Stimulated activated CD8-positive, alpha-beta memory T cell treated with anti-CD3 and anti-CD28 coated beads, Interleukin-15, amount 100 ng/mL, for 1 hour (primary cell): ENCODE measurements around the gene ZNF229.
A peak's percentile ranks its signal among the peaks of the same experiment; 100 is the strongest.
"Not testable (repeated sequence)": the region's sequence is repeated elsewhere in the genome, so short reads cannot be mapped to it uniquely, and the experiment has no call there.

Experiments used
- DNase-seq: peaks from one replicate; pipeline ENCODE4 v3.0.0-alpha.2; 2020; ENCODE audit warnings: low read depth

Gene ZNF229

GRCh38 chr19:44447916-44448674 lies at the start of gene ZNF229:
TSS of gene ZNF229 (minus strand) at chr19:44448472. CDS start at chr19:44442847, 5,625 bp downstream.
- peak; percentile 37 for DNase-seq

- no peak for DNase-seq
Measured at GRCh38 chr19:44496711-44497110, 48.4 kb upstream of the ZNF229 start.

GRCh38 chr19:44476559-44477408 lies 28.5 kb upstream of the ZNF229 start:
- no peak for DNase-seq

- DNase-seq: not testable (repeated sequence)
Measured at GRCh38 chr19:44468730-44469129, 20.5 kb upstream of the ZNF229 start.

GRCh38 chr19:44462600-44463286 lies 14.5 kb upstream of the ZNF229 start:
- not testable (repeated sequence) for DNase-seq

GRCh38 chr19:44456016-44456415 lies 7.7 kb upstream of the ZNF229 start:
- not testable (repeated sequence) for DNase-seq

GRCh38 chr19:44455100-44455499 lies 6.8 kb upstream of the ZNF229 start:
- no peak for DNase-seq

- no peak for DNase-seq
Measured at GRCh38 chr19:44452367-44452766, 4.1 kb upstream of the ZNF229 start.

GRCh38 chr19:44451687-44452086 lies 3.4 kb upstream of the ZNF229 start:
- DNase-seq: no peak

GRCh38 chr19:44438441-44438840 lies 9.8 kb downstream of the ZNF229 start:
- no peak for DNase-seq

GRCh38 chr19:44435441-44435840 lies 12.8 kb downstream of the ZNF229 start:
- DNase-seq: no peak

GRCh38 chr19:44430956-44431355 lies 17.3 kb downstream of the ZNF229 start:
- DNase-seq: no peak

- not testable (repeated sequence) for DNase-seq
Measured at GRCh38 chr19:44415553-44415952, 32.7 kb downstream of the ZNF229 start.

- peak; percentile 53 for DNase-seq
Measured at GRCh38 chr19:44401139-44402115, 46.8 kb downstream of the ZNF229 start, which contains the start of gene ZNF285. TSS of gene ZNF285 (minus strand) at chr19:44401608. CDS start at chr19:44397213, 4,395 bp downstream.

- not testable (repeated sequence) for DNase-seq
Measured at GRCh38 chr19:44389268-44389667, 59.0 kb downstream of the ZNF229 start.
